ENCODE results near the gene SKAP1. TPM values are rescaled to one million over a fixed set of nuclear protein-coding genes. Genes with fewer than 3 reads are reported as not detected.

SKAP1 gene
- total RNA-seq, 2 experiments from 2014 or later, result 1.2 TPM; not detected in 1

DNA sequence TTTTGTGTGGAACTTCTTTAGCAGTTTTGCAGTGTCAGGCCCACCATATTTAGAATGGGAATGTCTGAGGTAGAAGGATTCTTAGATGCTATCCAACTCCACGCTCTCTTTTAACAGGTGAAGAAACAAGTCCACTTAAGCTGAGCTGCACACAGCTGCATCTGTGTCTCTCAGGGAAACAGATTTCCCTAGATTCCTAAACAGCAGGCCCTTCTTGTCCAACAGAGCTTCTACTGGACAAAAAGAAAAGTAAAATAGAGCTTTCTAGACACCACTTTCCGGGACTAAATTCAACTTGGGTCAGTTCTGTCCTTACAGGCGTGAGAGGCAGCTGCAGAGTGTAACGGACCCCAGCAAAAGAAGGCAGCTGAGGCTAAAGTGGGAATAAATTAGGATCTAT lies 270.8 kb downstream of the SKAP1 start:
- intact Hi-C loops (cut with micrococcal nuclease; ENCODE audit: unreplicated experiment), result no loop called here
- H3K4me2 ChIP-seq (ENCODE audit: low read length), result no peak overlapping the region
- no peaks in the 10 kb centered on the region for H3K79me2 ChIP-seq (ENCODE audit: insufficient read depth, low read depth, low read length)
- no peak overlapping the region for H3K4me3 ChIP-seq (ENCODE audit: low read depth, low read length, poor library complexity, severe bottlenecking)
- no peaks in the 10 kb centered on the region for H3K9me3 ChIP-seq (ENCODE audit: low read length)
- POLR2A ChIA-PET, result interaction anchor here (0.7 to 1.1 kb wide), 2 partner anchors 10 to 104 kb away, joined by 3 to 4 read pairs; no protein-coding TSS in a partner anchor
- H4K20me1 ChIP-seq (ENCODE audit: insufficient read depth, low read length), result no peaks in the 10 kb centered on the region
- H3K9me2 ChIP-seq (ENCODE audit: insufficient read depth, low read length), result no peaks in the 10 kb centered on the region
- DNase-seq (ENCODE audit: low spot score), result no peak
- CTCF ChIA-PET (ENCODE audit: unreplicated experiment), result no interaction called here
- no peaks in the 10 kb centered on the region for H3K36me3 ChIP-seq (ENCODE audit: insufficient read depth, low read length)
- TF ChIP-seq, protein P1, sequence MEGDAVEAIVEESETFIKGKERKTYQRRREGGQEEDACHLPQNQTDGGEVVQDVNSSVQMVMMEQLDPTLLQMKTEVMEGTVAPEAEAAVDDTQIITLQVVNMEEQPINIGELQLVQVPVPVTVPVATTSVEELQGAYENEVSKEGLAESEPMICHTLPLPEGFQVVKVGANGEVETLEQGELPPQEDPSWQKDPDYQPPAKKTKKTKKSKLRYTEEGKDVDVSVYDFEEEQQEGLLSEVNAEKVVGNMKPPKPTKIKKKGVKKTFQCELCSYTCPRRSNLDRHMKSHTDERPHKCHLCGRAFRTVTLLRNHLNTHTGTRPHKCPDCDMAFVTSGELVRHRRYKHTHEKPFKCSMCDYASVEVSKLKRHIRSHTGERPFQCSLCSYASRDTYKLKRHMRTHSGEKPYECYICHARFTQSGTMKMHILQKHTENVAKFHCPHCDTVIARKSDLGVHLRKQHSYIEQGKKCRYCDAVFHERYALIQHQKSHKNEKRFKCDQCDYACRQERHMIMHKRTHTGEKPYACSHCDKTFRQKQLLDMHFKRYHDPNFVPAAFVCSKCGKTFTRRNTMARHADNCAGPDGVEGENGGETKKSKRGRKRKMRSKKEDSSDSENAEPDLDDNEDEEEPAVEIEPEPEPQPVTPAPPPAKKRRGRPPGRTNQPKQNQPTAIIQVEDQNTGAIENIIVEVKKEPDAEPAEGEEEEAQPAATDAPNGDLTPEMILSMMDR (conservative IDR thresholded peaks at IDR 0.05; ENCODE audit: low read length), result no peak
- no peak for TF ChIP-seq EZH2phosphoT487 (IDR thresholded peaks at IDR 0.05; ENCODE audit: borderline replicate concordance, low read depth, low read length)
- no peaks in the 10 kb centered on the region for H3K4me1 ChIP-seq (ENCODE audit: insufficient read depth, low read length, poor library complexity, severe bottlenecking)
- H2AFZ ChIP-seq (ENCODE audit: low read length), result no peak overlapping the region
- H3K27ac ChIP-seq (ENCODE audit: low read depth, low read length, poor library complexity, severe bottlenecking), result no peak overlapping the region
- BruUV-seq (replicated peaks), result no TSS peak

DNA sequence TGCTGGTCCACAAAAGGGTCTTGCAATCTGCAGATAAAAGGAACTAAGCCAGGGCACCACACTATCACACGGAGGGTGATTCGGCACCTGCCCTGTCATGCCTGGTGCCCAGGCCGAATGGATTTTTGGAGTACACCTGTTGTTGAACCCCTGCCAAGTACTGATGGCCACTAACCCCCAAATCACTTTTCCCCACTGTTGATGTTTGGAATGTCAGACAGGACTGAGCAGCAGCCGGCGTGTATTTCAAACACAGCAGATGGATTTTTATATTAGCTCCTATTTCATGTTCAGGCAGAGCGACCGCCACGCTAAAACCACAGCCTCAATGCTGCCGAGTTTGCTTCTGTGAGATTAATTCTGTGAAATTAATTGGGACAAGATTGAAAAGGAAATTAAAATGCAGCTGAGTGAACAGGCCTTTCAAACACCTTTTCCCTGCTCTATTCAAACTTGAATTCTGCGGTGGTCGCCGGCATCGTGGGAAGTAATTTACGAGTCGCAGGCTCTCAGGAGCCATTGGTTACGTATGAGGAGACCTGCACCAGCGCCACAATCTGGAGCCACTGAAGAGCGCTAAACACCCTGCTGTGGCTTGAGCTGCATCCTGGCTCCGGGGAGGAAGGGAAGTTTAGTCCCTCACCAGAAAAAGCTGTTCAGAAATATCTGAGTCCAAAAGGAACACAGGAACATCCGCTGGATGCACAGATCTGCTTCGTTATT lies 274.0 kb downstream of the SKAP1 start:
- no peak for DNase-seq (ENCODE audit: low spot score)
- ChIA-PET POLR2A (no interaction called here), CTCF (ENCODE audit: unreplicated experiment) (no interaction called here)
- Histone ChIP-seq H3K4me2 (ENCODE audit: low read length) (no peak overlapping the region), H3K4me3 (ENCODE audit: low read depth, low read length, poor library complexity, severe bottlenecking) (no peak overlapping the region), H3K4me1 (ENCODE audit: insufficient read depth, low read length, poor library complexity, severe bottlenecking) (no peaks in the 10 kb centered on the region), H4K20me1 (ENCODE audit: insufficient read depth, low read length) (no peaks in the 10 kb centered on the region), H2AFZ (ENCODE audit: low read length) (no peak overlapping the region), H3K27ac (ENCODE audit: low read depth, low read length, poor library complexity, severe bottlenecking) (no peak overlapping the region), H3K36me3 (ENCODE audit: insufficient read depth, low read length) (no peaks in the 10 kb centered on the region), H3K9me3 (ENCODE audit: low read length) (no peaks in the 10 kb centered on the region), H3K9me2 (ENCODE audit: insufficient read depth, low read length) (no peaks in the 10 kb centered on the region), H3K79me2 (ENCODE audit: insufficient read depth, low read depth, low read length) (no peaks in the 10 kb centered on the region)
- no peak for TF ChIP-seq EZH2phosphoT487 (IDR thresholded peaks at IDR 0.05; ENCODE audit: borderline replicate concordance, low read depth, low read length)
- TF ChIP-seq, protein P1 (conservative IDR thresholded peaks at IDR 0.05; ENCODE audit: low read length), result no peak
- intact Hi-C loops (cut with micrococcal nuclease; ENCODE audit: unreplicated experiment), result no loop called here
- no TSS peak for BruUV-seq (replicated peaks)

DNA sequence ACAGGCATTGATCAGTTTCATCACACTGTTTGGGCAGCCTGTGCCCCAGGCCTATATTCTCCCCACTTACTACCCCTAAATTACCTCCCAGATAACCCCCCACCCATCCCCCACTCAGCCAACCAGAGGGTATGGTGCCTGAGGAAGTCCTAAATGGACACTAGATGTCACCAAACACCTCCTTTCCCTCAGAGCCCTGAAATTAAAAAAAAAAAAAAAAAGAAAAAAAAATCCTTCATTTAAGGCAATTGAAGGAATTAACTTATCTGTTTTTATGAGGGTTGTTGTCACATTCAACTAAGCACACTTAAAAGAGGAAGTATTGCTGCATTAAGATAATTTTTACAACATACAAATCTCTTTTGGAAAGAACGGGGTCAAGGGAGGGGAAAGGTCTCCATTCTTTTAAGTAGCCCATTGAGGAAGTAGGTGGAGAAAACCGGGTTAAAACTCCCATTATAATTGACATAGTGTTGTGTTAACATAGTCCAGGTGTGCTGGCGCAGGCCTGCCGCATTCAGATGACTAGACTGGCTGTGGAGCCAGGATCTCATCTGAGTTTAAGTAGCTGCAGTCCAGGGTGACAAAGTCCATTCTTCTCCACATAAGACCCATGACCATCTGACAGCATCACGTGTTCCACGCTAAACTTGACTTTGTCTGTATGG lies 276.2 kb downstream of the SKAP1 start:
- H3K4me2 ChIP-seq (ENCODE audit: low read length), result no peak overlapping the region
- POLR2A ChIA-PET, result no interaction called here
- intact Hi-C loops (cut with micrococcal nuclease; ENCODE audit: unreplicated experiment), result no loop called here

More for the DNA sequence above, 276.2 kb downstream of the SKAP1 start:
- no peaks in the 10 kb centered on the region for H3K36me3 ChIP-seq (ENCODE audit: insufficient read depth, low read length)
- H3K9me3 ChIP-seq (ENCODE audit: low read length), result no peaks in the 10 kb centered on the region
- BruUV-seq (replicated peaks), result no TSS peak
- H3K4me3 ChIP-seq (ENCODE audit: low read depth, low read length, poor library complexity, severe bottlenecking), result no peak overlapping the region
- H2AFZ ChIP-seq (ENCODE audit: low read length), result no peak overlapping the region
- H3K4me1 ChIP-seq (ENCODE audit: insufficient read depth, low read length, poor library complexity, severe bottlenecking), result no peaks in the 10 kb centered on the region
- no peak overlapping the region for H3K27ac ChIP-seq (ENCODE audit: low read depth, low read length, poor library complexity, severe bottlenecking)
- H3K9me2 ChIP-seq (ENCODE audit: insufficient read depth, low read length), result no peaks in the 10 kb centered on the region
- no peaks in the 10 kb centered on the region for H3K79me2 ChIP-seq (ENCODE audit: insufficient read depth, low read depth, low read length)
- CTCF ChIA-PET (ENCODE audit: unreplicated experiment), result no interaction called here
- no peak for TF ChIP-seq EZH2phosphoT487 (IDR thresholded peaks at IDR 0.05; ENCODE audit: borderline replicate concordance, low read depth, low read length)
- TF ChIP-seq, protein P1 (conservative IDR thresholded peaks at IDR 0.05; ENCODE audit: low read length), result peak; percentile 74
- no peaks in the 10 kb centered on the region for H4K20me1 ChIP-seq (ENCODE audit: insufficient read depth, low read length)
- peak; percentile 47 for DNase-seq (ENCODE audit: low spot score)

Data from OCI-LY7 (cell line).